Activated naive CD8-positive, alpha-beta T cell treated with anti-CD3 and anti-CD28 coated beads, Interleukin-2, amount 50 U/mL, for 16 hours (primary cell): ENCODE results near the gene NRXN3.

Experiments
- DNase-seq: peaks from one replicate; pipeline ENCODE4 v3.0.0-alpha.2; 2020; ENCODE audit warnings: low read depth, low spot score

Gene NRXN3

GRCh38 chr14:79197516-79197915, 1027.3 kb downstream of the NRXN3 start:
- DNase-seq = no peak

GRCh38 chr14:79199217-79199616, 1029.0 kb downstream of the NRXN3 start:
- DNase-seq = no peak

GRCh38 chr14:79201564-79202207, 1031.5 kb downstream of the NRXN3 start:
- no peak for DNase-seq

- DNase-seq = no peak
Observed at GRCh38 chr14:79204591-79204990, 1034.4 kb downstream of the NRXN3 start.

GRCh38 chr14:79209418-79209817, 1039.2 kb downstream of the NRXN3 start:
- no peak for DNase-seq

- no peak for DNase-seq
Observed at GRCh38 chr14:79225815-79226214, 1055.6 kb downstream of the NRXN3 start.

GRCh38 chr14:79229383-79229909, 1059.3 kb downstream of the NRXN3 start:
- no peak for DNase-seq

- no peak for DNase-seq
Observed at GRCh38 chr14:79242666-79243065, 1072.5 kb downstream of the NRXN3 start.

GRCh38 chr14:79246173-79246572, 1076.0 kb downstream of the NRXN3 start:
- DNase-seq = no peak

GRCh38 chr14:79248126-79248525, 1078.0 kb downstream of the NRXN3 start:
- no peak for DNase-seq

GRCh38 chr14:79248771-79249170, 1078.6 kb downstream of the NRXN3 start:
- no peak for DNase-seq

- no peak for DNase-seq
Observed at GRCh38 chr14:79251278-79251677, 1081.1 kb downstream of the NRXN3 start.

- no peak for DNase-seq
Observed at GRCh38 chr14:79253576-79253975, 1083.4 kb downstream of the NRXN3 start.

- DNase-seq = no peak
Observed at GRCh38 chr14:79254069-79254775, 1084.0 kb downstream of the NRXN3 start.

GRCh38 chr14:79256380-79256779, 1086.2 kb downstream of the NRXN3 start:
- DNase-seq = no peak

GRCh38 chr14:79260406-79260805, 1090.2 kb downstream of the NRXN3 start:
- no peak for DNase-seq

GRCh38 chr14:79265366-79265946, 1095.3 kb downstream of the NRXN3 start:
- DNase-seq = no peak

GRCh38 chr14:79270361-79270760, 1100.2 kb downstream of the NRXN3 start:
- no peak for DNase-seq

- no peak for DNase-seq
Observed at GRCh38 chr14:79271122-79271521, 1100.9 kb downstream of the NRXN3 start.

- no peak for DNase-seq
Observed at GRCh38 chr14:79274641-79275291, 1104.6 kb downstream of the NRXN3 start.

GRCh38 chr14:79275292-79275655, 1105.1 kb downstream of the NRXN3 start:
- DNase-seq = no peak

GRCh38 chr14:79278286-79278797, 1108.2 kb downstream of the NRXN3 start:
- no peak for DNase-seq
